Measurements from ENCODE around the gene RAB40C. TPM values are rescaled to one million over a fixed set of nuclear protein-coding genes. Genes with fewer than 3 reads are reported as not detected.

RAB40C gene
- total and polyA plus RNA-seq, 3 donors from 2014 or later: 27.6 to 51.2 (median 47.9) TPM

DNA sequence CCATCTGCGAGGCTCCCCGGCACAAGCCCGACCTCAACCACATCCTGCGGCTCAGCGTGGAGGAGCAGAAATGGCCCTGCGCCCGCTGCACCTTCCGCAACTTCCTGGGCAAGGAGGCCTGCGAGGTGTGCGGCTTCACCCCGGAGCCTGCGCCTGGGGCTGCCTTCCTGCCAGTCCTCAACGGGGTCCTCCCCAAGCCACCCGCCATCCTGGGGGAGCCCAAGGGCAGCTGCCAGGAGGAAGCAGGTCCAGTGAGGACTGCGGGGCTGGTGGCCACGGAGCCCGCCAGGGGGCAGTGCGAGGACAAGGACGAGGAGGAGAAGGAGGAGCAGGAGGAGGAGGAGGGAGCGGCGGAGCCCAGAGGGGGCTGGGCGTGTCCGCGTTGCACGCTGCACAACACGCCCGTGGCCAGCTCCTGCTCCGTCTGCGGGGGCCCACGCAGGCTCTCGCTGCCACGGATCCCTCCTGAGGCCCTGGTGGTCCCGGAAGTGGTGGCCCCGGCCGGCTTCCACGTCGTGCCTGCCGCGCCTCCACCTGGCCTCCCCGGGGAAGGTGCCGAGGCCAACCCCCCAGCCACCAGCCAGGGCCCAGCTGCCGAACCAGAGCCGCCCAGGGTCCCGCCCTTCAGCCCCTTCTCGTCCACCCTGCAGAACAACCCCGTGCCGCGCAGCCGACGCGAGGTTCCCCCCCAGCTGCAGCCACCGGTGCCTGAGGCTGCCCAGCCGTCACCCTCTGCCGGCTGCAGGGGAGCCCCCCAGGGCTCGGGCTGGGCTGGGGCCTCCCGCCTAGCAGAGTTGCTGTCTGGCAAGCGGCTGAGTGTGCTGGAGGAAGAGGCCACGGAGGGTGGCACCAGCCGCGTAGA, 42.7 kb upstream of the RAB40C start:
- 69 to 81% methylated on average over 28 to 60 of the region's 60 CpGs for WGBS, 2 donors
- intact Hi-C loops (cut with DNase I; ENCODE audit: low total_unique reads): no loop called here
- peak; percentile 84 for DNase-seq

DNA sequence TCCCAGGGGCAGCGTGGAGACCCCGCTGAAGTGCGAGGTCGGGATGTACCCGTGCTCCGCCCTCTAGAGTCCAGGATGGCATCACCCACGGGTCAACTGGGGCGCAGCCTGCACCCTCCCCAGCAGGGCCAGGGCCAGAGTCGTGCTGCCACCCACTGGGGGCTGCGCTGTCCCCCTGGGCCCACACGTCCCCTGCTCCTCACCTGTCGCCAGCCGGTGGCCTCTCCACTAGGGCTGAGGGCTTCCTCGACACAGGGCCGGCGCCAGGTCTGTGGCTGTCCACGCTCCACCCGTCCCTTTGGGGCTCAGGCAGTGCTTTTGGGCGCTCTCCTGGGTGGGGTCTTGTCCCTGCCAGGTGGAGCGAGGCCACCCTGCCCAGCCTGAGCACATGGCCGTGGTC, 41.3 kb upstream of the RAB40C start:
- Histone ChIP-seq H3K4me3 (no peak overlapping the region), H3K4me1 (no peaks in the 10 kb centered on the region), H3K9me3 (no peaks in the 10 kb centered on the region), H3K27me3 (no peaks in the 10 kb centered on the region), H3K27ac (no peak overlapping the region), H3K36me3 (ENCODE audit: low read depth, missing control alignments) (no peaks in the 10 kb centered on the region)
- DNase-seq: no peak
- WGBS, 2 donors: 93 to 100% methylated on average over 4 to 17 of the region's 21 CpGs
- TF ChIP-seq CTCF (IDR thresholded peaks at IDR 0.05): no peak
- TF ChIP-seq POLR2A (IDR thresholded peaks at IDR 0.05): no peak
- intact Hi-C loops (cut with DNase I; ENCODE audit: low total_unique reads): no loop called here

More for the DNA sequence above, 42.7 kb upstream of the RAB40C start:
- no peak overlapping the region for H3K4me3 ChIP-seq
- H3K27me3 ChIP-seq: no peaks in the 10 kb centered on the region
- H3K36me3 ChIP-seq (ENCODE audit: low read depth, missing control alignments): no peaks in the 10 kb centered on the region
- peak; percentile 58 to 70 (median 68) for TF ChIP-seq CTCF (IDR thresholded peaks at IDR 0.05)
- no peak for TF ChIP-seq POLR2A (IDR thresholded peaks at IDR 0.05)
- no peaks in the 10 kb centered on the region for H3K4me1 ChIP-seq
- no peak overlapping the region for H3K27ac ChIP-seq
- H3K9me3 ChIP-seq: no peaks in the 10 kb centered on the region

DNA sequence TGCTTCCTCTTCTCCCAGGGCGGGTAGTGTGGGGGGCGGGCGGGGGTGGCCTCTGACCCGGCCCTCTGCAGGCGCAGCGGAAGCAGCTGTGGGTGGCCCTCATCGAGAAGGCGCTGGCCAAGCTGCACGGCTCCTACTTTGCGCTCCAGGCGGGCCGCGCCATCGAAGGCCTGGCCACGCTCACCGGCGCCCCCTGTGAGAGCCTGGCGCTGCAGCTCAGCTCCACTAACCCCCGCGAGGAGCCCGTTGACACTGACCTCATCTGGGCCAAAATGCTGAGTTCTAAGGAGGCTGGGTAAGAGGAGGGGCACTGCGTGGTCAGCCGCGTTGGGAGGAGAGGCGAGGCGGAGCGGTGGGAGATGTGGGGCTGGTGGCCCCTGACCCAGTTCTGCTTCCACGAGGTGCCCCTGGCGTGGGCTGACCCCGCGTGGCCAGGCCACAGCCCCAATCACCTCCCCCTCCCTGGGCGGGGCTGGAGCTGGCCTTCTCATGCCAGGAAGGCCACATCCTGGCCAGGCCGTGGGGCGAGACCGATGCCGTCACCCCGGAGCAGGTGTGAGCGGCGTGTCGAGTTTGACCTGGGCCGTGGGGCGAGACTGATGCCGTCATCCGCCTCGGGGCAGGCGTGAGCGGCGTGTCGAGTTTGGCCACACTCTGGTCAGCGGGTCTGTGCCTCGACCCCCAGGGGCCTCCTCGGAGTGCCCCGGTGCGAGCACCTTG, 40.2 kb upstream of the RAB40C start:
- intact Hi-C loops (cut with DNase I; ENCODE audit: low total_unique reads): no loop called here
- Histone ChIP-seq H3K4me1 (no peaks in the 10 kb centered on the region), H3K27me3 (no peaks in the 10 kb centered on the region), H3K9me3 (no peaks in the 10 kb centered on the region), H3K36me3 (ENCODE audit: low read depth, missing control alignments) (no peaks in the 10 kb centered on the region), H3K4me3 (no peak overlapping the region), H3K27ac (no peak overlapping the region)
- DNase-seq: no peak
- 94 to 96% methylated on average over 40 to 50 of the region's 54 CpGs for WGBS, 2 donors
- TF ChIP-seq CTCF (IDR thresholded peaks at IDR 0.05) (no peak), POLR2A (IDR thresholded peaks at IDR 0.05) (no peak)

DNA sequence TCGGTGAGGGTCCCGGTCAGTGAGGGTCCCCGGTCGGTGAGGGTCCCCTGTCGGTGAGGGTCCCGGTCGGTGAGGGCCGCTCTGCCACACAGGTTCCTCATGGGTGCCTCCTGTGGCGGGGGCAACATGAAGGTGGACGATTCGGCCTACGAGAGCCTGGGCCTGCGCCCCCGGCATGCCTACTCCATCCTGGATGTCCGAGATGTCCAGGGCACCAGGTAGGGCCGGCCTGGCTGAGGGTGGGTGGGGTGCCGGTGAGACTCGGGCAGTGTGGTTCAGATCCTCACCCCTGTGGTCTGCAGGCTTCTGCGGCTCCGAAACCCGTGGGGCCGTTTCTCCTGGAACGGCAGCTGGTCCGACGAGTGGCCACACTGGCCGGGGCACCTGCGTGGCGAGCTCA, 38.7 kb upstream of the RAB40C start:
- no peak for TF ChIP-seq POLR2A (IDR thresholded peaks at IDR 0.05)
- no peak for TF ChIP-seq CTCF (IDR thresholded peaks at IDR 0.05)
- no peak for DNase-seq
- Histone ChIP-seq H3K9me3 (no peaks in the 10 kb centered on the region), H3K4me3 (no peak overlapping the region), H3K36me3 (ENCODE audit: low read depth, missing control alignments) (no peaks in the 10 kb centered on the region), H3K4me1 (no peaks in the 10 kb centered on the region), H3K27me3 (no peaks in the 10 kb centered on the region), H3K27ac (no peak overlapping the region)
- intact Hi-C loops (cut with DNase I; ENCODE audit: low total_unique reads): no loop called here
- 95 to 98% methylated on average over 13 to 26 of the region's 28 CpGs for WGBS, 2 donors
